Liver (tissue), 9 donors: ENCODE data around the gene PSMB2. TPM values are rescaled to one million over a fixed set of nuclear protein-coding genes. Genes with fewer than 3 reads are reported as not detected.

Experiments used
- DNase-seq: peaks from one replicate; pipeline ENCODE4 v3.0.0-alpha.2; 2017; ENCODE audit warnings: low spot score
- H3K27ac ChIP-seq, 2 donors: one replicate each; pipeline ENCODE4 v1.7.0; 2013; ENCODE audit warnings: inconsistent platforms in 2 of 2, low read length in 2 of 2, control low read depth in 1 of 2, low read depth in 1 of 2, mild to moderate bottlenecking in 1 of 2
- H3K27me3 ChIP-seq, 4 donors: one replicate each; pipeline versions ENCODE4 v1.6.1 to v1.7.0; 2013; ENCODE audit warnings: low read length in 3 of 4, inconsistent platforms in 1 of 4, mild to moderate bottlenecking in 1 of 4, moderate library complexity in 1 of 4; ENCODE audit not compliant: control insufficient read depth in 4 of 4, insufficient read depth in 4 of 4
- H3K36me3 ChIP-seq, 4 donors: one replicate each; pipeline versions ENCODE4 v1.6.1 to v1.7.0; 2013; ENCODE audit warnings: low read length in 3 of 4, mild to moderate bottlenecking in 3 of 4, low read depth in 1 of 4, moderate library complexity in 1 of 4; ENCODE audit not compliant: control insufficient read depth in 4 of 4, insufficient read depth in 3 of 4
- H3K4me1 ChIP-seq, 4 donors: one replicate each; pipeline versions ENCODE4 v1.6.1 to v1.7.0; 2013; ENCODE audit warnings: low read length in 3 of 4, mild to moderate bottlenecking in 3 of 4, moderate library complexity in 1 of 4; ENCODE audit not compliant: control insufficient read depth in 4 of 4, insufficient read depth in 4 of 4
- H3K4me3 ChIP-seq, 3 donors: one replicate each; pipeline versions ENCODE4 v1.6.1 to v1.7.0; 2013; ENCODE audit warnings: low read length in 3 of 3, control low read depth in 1 of 3, low read depth in 1 of 3, mild to moderate bottlenecking in 1 of 3
- H3K9ac ChIP-seq, 2 donors: one replicate each; pipeline ENCODE4 v1.7.0; 2013; ENCODE audit warnings: low read length in 2 of 2, mild to moderate bottlenecking in 2 of 2, moderate library complexity in 2 of 2, control low read depth in 1 of 2, low read depth in 1 of 2
- H3K9me3 ChIP-seq, 4 donors: one replicate each; pipeline versions ENCODE4 v1.6.1 to v1.7.0; 2013; ENCODE audit warnings: low read length in 3 of 4; ENCODE audit not compliant: control insufficient read depth in 4 of 4
- EGR1 ChIP-seq, 2 donors: IDR thresholded peaks; 2 replicates each; pipeline ENCODE4 v1.6.1; 2016 to 2018; ENCODE audit warnings: antibody characterized with exemption in 2 of 2, low read depth in 2 of 2
- FOXA1 ChIP-seq: IDR thresholded peaks from 2 replicates; pipeline ENCODE4 v1.6.1; 2016; ENCODE audit warnings: antibody characterized with exemption
- FOXA2 ChIP-seq: IDR thresholded peaks from 2 replicates; pipeline ENCODE4 v1.6.1; 2016; ENCODE audit warnings: antibody characterized with exemption
- GABPA ChIP-seq, 2 donors: IDR thresholded peaks in 1 of 2; conservative IDR thresholded peaks in 1 of 2; 2 replicates each; pipeline ENCODE4 v1.6.1; 2016; ENCODE audit warnings: antibody characterized with exemption in 2 of 2, mild to moderate bottlenecking in 1 of 2, moderate library complexity in 1 of 2
- JUND ChIP-seq, 2 donors: IDR thresholded peaks; 2 replicates each; pipeline ENCODE4 v1.6.1; 2016; ENCODE audit warnings: antibody characterized with exemption in 2 of 2
- RAD21 ChIP-seq, 2 donors: IDR thresholded peaks; 2 replicates each; pipeline ENCODE4 v1.6.1; 2016; ENCODE audit warnings: antibody characterized with exemption in 2 of 2, mild to moderate bottlenecking in 2 of 2
- RXRA ChIP-seq, 2 donors: IDR thresholded peaks; 2 replicates each; pipeline ENCODE4 v1.6.1; 2017 to 2018; ENCODE audit warnings: antibody characterized with exemption in 2 of 2, mild to moderate bottlenecking in 1 of 2
- SP1 ChIP-seq: IDR thresholded peaks from 2 replicates; pipeline ENCODE4 v1.6.1; 2018; ENCODE audit warnings: antibody characterized with exemption, mild to moderate bottlenecking
- TAF1 ChIP-seq: conservative IDR thresholded peaks from 2 replicates; pipeline ENCODE4 v1.6.1; 2016; ENCODE audit warnings: antibody characterized with exemption, mild to moderate bottlenecking
- YY1 ChIP-seq: IDR thresholded peaks from 2 replicates; pipeline ENCODE4 v1.6.1; 2016; ENCODE audit warnings: antibody characterized with exemption, mild to moderate bottlenecking
- WGBS: extraction: QIAGEN DNeasy Blood & Tissue Kit; methylation state at CpG from one replicate; pipeline ENCODE4 v1.1.7; 2013; 5-methylcytosine and 5-hydroxymethylcytosine counted together
- polyA plus RNA-seq, 2 donors: library from polyadenylated mRNA; stranded (reverse) in 1 of 2; unstranded in 1 of 2; fragments of 200-250 nt in 1 of 2; fragments of >200 nt in 1 of 2; fragmentation: Nextera tagmentation in 1 of 2; extraction: Ambion mirVana in 1 of 2; gene quantifications; one replicate each; pipeline versions ENCODE4 v1.2.1 to v1.2.3, GENCODE V29; 2013 to 2015
- total RNA-seq, 2 donors: library from RNA; depleted of rRNA; stranded (reverse); fragments of >200 nt; gene quantifications; one replicate each; pipeline ENCODE4 v1.2.3, GENCODE V29; 2014
- TF ChIP-seq, protein P1 (sequence below): IDR thresholded peaks from 2 replicates; pipeline ENCODE4 v1.6.1; 2016; ENCODE audit warnings: antibody characterized with exemption
- TF ChIP-seq, protein P2 (sequence below): fragments of 150-350 bp; IDR thresholded peaks from 2 replicates; pipeline ENCODE4 v1.5.1; 2017; ENCODE audit warnings: improper control_type of control experiment, low read depth, low read length; ENCODE audit not compliant: missing input control
- TF ChIP-seq, protein P3 (sequence below): IDR thresholded peaks from 2 replicates; pipeline ENCODE4 v1.6.1; 2016; ENCODE audit warnings: antibody characterized with exemption, mild to moderate bottlenecking
- donor health status: healthy.
- donor health status: healthy.
- donor health status: healthy.
- donor health status: healthy.
- donor health status: healthy.

The PSMB2 gene
- total and polyA plus RNA-seq, 4 donors = 19.1 to 76.6 (median 40.8) TPM

DNA sequence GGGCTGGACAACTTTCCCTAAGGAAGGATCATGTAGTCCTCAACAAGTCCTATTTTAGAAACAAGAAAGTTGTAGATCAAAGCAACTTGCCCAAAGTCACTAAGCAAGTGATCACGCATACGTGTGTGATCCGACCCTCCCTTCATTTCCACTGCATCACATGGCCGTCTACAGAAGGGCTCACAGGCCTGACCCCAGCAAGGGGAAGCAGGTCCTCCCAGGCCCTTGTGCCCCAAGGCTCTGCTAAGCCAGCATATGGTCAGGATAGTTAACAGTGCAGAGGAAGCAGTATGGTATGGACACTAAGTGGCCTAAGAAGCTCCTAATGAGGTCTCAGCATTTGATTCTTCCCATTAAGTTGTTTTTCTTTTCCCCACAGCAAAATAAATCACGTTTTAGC lies 43.5 kb downstream of the PSMB2 start:
- no peak overlapping the region for H3K27ac ChIP-seq
- H3K9me3 ChIP-seq = no peaks in the 10 kb centered on the region
- no peak overlapping the region for H3K4me3 ChIP-seq
- H3K36me3 ChIP-seq = peaks cover 11 to 24% (median 14%) of the 10 kb centered on the region in 4 donors
- WGBS = 92% methylated on average over 5 of the region's 5 CpGs
- no peaks in the 10 kb centered on the region for H3K4me1 ChIP-seq
- TF ChIP-seq TAF1 (no peak), EGR1 (IDR thresholded peaks at IDR 0.05; ENCODE audit: low read depth in 2 of 2) (no peak), FOXA1 (no peak)
- TF ChIP-seq, protein P1, sequence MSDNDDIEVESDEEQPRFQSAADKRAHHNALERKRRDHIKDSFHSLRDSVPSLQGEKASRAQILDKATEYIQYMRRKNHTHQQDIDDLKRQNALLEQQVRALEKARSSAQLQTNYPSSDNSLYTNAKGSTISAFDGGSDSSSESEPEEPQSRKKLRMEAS = no peak
- no peak overlapping the region for H3K9ac ChIP-seq
- DNase-seq = no peak
- no peaks in the 10 kb centered on the region for H3K27me3 ChIP-seq

DNA sequence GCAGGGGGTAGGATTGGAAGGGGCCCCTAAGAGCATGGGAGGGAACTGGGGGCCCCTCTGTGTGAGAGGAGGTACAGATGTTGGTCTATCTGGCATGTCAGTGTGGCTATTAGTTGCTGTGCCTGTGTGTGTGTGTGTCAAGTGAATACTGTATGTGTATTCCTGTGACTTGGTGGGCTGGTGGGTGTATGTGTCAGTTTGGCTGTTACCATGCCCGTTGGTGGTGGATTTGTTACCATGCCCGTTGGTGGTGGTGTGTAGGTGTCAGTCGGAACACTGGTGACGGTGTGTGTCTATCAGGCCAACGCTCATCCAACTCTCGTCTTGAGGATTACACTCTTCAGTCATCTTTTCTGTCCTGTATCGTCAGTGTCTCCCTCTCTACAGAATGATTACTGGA lies 45.6 kb downstream of the PSMB2 start:
- Histone ChIP-seq H3K9me3 (no peaks in the 10 kb centered on the region), H3K4me3 (no peak overlapping the region), H3K9ac (no peak overlapping the region), H3K4me1 (no peaks in the 10 kb centered on the region), H3K27me3 (no peaks in the 10 kb centered on the region), H3K27ac (no peak overlapping the region), H3K36me3 (peaks cover 0 to 11% (median 2%) of the 10 kb centered on the region in 4 donors)
- DNase-seq = no peak
- WGBS = 94% methylated on average over 7 of the region's 7 CpGs
- no peak for TF ChIP-seq TAF1
- no peak for TF ChIP-seq GABPA (IDR thresholded peaks at IDR 0.05 in 1 of 2, conservative IDR thresholded peaks at IDR 0.05 in 1 of 2)
- no peak for TF ChIP-seq RAD21 (IDR thresholded peaks at IDR 0.05)
- no peak for TF ChIP-seq FOXA1
- no peak for TF ChIP-seq RXRA (IDR thresholded peaks at IDR 0.05)
- no peak for TF ChIP-seq JUND (IDR thresholded peaks at IDR 0.05)
- TF ChIP-seq, protein P2, sequence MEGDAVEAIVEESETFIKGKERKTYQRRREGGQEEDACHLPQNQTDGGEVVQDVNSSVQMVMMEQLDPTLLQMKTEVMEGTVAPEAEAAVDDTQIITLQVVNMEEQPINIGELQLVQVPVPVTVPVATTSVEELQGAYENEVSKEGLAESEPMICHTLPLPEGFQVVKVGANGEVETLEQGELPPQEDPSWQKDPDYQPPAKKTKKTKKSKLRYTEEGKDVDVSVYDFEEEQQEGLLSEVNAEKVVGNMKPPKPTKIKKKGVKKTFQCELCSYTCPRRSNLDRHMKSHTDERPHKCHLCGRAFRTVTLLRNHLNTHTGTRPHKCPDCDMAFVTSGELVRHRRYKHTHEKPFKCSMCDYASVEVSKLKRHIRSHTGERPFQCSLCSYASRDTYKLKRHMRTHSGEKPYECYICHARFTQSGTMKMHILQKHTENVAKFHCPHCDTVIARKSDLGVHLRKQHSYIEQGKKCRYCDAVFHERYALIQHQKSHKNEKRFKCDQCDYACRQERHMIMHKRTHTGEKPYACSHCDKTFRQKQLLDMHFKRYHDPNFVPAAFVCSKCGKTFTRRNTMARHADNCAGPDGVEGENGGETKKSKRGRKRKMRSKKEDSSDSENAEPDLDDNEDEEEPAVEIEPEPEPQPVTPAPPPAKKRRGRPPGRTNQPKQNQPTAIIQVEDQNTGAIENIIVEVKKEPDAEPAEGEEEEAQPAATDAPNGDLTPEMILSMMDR = no peak
- TF ChIP-seq FOXA2 = no peak
- no peak for TF ChIP-seq SP1

DNA sequence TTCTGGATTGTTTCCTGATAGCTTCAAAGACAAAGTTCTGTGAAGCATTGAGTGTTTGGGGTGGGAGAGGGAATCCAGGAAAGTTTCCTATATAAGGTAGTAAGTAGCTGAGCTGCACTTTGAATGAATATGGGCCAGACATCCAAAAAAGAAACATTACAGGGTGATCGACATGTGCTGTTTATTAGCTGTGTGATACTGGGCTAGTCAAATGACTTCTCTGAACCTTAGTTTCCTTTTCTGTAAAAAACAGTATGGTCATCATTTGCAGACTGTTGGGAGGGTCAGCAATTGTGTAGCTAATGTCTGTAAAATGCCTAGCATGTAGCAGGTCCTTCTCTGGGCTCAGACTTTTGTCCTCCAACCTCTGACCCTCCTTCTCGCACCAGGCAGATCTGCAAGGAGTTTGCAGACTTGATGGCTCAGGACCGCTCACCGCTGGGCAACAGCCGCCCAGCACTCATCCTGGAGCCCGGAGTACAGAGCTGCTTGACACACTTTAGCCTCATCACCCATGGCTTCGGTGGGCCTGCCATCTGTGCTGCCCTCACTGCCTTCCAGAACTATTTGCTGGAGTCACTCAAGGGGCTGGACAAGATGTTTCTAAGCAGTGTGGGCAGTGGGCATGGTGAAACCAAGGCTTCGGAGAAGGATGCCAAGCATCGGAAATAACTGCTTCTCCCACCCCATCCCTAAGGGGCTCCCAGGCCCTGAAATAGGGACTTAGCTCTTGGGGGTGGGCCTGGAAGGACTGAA lies 47.1 kb downstream of the PSMB2 start:
- H3K4me3 ChIP-seq = no peak overlapping the region
- no peaks in the 10 kb centered on the region for H3K4me1 ChIP-seq
- DNase-seq = no peak
- H3K27ac ChIP-seq = no peak overlapping the region
- H3K9ac ChIP-seq = no peak overlapping the region
- H3K36me3 ChIP-seq = peaks cover 0 to 1% (median under 1%) of the 10 kb centered on the region in 4 donors
- WGBS = 95% methylated on average over 9 of the region's 9 CpGs
- TF ChIP-seq, protein P3, sequence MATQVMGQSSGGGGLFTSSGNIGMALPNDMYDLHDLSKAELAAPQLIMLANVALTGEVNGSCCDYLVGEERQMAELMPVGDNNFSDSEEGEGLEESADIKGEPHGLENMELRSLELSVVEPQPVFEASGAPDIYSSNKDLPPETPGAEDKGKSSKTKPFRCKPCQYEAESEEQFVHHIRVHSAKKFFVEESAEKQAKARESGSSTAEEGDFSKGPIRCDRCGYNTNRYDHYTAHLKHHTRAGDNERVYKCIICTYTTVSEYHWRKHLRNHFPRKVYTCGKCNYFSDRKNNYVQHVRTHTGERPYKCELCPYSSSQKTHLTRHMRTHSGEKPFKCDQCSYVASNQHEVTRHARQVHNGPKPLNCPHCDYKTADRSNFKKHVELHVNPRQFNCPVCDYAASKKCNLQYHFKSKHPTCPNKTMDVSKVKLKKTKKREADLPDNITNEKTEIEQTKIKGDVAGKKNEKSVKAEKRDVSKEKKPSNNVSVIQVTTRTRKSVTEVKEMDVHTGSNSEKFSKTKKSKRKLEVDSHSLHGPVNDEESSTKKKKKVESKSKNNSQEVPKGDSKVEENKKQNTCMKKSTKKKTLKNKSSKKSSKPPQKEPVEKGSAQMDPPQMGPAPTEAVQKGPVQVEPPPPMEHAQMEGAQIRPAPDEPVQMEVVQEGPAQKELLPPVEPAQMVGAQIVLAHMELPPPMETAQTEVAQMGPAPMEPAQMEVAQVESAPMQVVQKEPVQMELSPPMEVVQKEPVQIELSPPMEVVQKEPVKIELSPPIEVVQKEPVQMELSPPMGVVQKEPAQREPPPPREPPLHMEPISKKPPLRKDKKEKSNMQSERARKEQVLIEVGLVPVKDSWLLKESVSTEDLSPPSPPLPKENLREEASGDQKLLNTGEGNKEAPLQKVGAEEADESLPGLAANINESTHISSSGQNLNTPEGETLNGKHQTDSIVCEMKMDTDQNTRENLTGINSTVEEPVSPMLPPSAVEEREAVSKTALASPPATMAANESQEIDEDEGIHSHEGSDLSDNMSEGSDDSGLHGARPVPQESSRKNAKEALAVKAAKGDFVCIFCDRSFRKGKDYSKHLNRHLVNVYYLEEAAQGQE = no peak
- TF ChIP-seq YY1 = no peak
- H3K27me3 ChIP-seq = no peaks in the 10 kb centered on the region
- no peaks in the 10 kb centered on the region for H3K9me3 ChIP-seq
